Cortex of kidney (tissue), 1 donor: ENCODE data around the gene JMJD6.
A peak's percentile ranks its signal among the peaks of the same experiment; 100 is the strongest.

Experiments used
- DNase-seq: peaks from one replicate; lab custom pipeline; 2025; lab: John Stamatoyannopoulos, UW

JMJD6 gene

GRCh38 chr17:76679239-76679638 is 47.2 kb downstream of the JMJD6 start:
- DNase-seq: no peak

DNA sequence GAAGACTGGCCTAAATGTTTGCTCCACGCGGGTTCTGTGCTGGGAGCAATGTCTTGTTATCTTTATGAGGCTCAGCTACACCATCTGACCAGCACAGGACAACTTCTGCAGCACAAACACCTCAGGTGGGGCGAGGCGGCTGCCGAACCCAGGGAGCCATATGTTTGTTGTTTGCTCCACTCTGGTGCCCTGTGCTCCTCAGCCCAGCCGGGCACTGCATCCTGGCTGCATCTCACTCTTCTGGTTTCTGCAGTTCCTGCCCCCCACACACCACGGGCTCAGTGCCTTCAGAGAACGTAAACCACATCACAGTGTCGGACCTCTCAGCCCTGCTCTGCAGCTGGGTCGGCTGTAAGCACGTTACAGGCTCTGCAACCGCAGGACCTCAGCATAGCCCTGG is 48.1 kb downstream of the JMJD6 start:
- no peak for DNase-seq

- no peak for DNase-seq
These were observed 49.0 kb downstream of the JMJD6 start for GRCh38 chr17:76677406-76677805.

DNA sequence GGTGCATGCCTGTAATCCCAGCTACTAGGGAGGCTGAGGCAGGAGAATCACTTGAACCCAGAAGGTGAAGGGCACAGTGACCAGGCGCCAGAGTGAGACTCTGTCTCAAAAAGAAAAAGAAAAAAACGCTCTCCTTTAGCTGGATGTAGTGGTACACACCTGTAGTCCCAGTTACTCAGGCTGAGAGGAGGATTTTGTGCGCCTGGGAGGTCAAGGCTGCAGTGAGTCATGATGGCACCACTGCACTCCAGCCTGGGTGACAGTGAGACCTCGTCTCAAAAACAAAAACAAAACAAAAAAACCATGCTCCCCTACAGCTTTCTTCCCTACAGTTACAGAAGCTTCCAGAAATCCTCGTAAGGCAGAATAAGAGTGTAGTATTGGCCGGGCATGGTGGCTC is 49.8 kb downstream of the JMJD6 start:
- no peak for DNase-seq

GRCh38 chr17:76675648-76676047 is 50.8 kb downstream of the JMJD6 start:
- DNase-seq: no peak

DNA sequence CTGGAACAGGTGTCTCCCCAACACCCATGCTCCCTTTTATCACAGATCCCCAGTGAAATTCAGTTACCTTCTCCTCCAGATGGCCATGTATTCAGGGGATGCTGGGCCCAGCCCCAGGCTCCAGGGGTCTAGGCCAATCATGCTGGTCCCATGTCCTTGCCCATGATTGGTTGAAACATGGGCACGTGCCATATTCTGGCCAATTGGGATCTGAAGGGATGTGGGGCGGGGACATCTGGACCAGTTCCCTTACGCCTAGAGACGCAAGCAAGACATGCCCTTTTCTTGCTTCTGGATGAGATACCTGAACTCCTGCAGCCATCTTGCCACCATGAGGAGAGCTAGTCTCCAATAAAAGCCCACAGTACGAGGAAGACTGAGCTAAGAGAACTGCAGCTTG is 51.8 kb downstream of the JMJD6 start:
- DNase-seq: no peak

- DNase-seq: no peak
These were observed 52.7 kb downstream of the JMJD6 start for GRCh38 chr17:76673729-76674128.

DNA sequence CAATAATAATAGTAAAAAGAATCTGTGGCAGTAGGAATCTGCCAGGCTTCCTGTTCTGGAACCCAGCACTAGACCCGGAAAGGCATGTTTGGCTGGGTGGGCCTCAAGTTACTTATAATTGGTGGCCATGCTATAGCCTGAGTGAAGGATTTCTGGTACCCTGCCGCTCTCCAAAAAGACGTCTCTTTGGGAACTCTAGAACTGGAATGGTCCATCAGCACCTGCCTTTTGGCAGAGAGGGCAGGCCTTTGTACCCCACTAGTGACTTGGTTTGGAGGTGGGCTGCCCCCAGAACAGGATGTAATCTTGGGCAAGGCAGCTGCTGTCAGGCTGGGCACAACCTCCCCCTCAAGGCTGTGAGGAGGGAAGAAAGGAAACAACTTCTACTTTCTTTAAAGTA is 53.5 kb downstream of the JMJD6 start:
- no peak for DNase-seq

DNA sequence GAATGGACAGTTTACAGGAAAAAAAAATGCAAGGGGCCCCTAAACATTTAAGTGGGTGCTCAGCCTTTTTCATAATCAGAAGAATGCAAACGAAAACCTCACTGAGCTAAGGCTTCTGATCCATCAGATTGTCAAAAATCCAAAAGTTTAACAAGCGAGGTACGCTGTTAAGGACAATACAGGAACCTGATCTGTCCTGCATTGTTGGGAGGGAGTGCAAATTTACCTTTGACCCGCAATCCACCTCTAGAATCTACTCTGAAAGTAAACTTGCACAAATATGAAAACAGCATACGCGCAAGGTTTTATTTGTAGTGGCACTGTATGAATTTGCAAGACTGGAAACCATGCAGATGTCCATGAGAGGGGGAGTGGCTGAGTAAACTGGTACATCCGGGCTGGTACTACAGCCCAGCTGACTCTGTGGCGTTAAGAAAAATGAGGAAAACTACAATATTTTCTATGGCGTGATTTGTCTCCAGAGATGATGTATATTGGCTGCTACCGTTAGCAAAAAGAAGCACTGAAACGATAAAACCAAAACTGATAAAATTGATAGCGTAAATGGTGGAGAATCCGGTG is 54.0 kb downstream of the JMJD6 start:
- DNase-seq: no peak

DNA sequence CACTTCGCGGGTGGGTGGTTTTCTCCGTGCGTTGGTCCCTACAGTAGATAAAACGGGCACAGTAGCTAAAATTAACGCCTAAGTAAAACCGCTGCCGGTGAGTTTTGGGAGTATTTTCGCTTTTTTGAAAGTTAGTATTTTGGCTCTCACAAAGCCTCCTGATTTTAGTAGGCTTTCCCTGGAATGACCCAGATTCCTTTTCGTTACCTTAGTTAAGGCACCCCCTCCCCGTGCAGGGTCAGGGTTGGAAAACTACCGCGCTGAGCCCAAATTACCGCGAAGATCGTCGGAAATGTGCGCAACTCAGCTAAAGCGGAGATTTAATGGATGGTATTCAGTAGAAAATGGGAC is 54.5 kb downstream of the JMJD6 start:
- no peak for DNase-seq

- peak; percentile 59 for DNase-seq
These were observed 55.1 kb downstream of the JMJD6 start for GRCh38 chr17:76671123-76671911.

DNA sequence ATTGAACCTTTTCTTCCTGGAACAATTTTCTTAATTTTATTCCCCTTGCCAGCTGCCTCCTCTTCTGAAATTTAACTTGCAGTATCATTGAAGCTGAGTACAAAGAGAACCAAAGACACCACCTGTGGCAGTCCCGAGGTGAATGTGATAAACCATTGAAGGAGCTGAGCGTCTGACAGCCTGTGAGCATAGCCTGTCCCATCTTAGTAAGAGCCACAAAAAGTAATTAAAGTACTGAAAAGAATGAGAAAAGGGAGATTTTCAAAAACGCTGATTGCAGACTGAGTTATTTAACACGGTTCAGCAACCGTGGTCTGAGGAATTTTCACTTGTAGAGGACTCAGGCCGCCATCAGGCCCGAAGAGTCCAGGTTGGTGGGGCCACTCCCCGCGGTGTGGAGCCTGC is 55.7 kb downstream of the JMJD6 start:
- no peak for DNase-seq

- DNase-seq: no peak
These were observed 56.2 kb downstream of the JMJD6 start for GRCh38 chr17:76670020-76670717.
